ENCODE measurements around the gene ABLIM1. TPM values are rescaled to one million over a fixed set of nuclear protein-coding genes. Genes with fewer than 3 reads are reported as not detected.

The ABLIM1 gene
- total RNA-seq, 4 donors from 2014 or later, result 56.9 to 108 (median 96.1) TPM

DNA sequence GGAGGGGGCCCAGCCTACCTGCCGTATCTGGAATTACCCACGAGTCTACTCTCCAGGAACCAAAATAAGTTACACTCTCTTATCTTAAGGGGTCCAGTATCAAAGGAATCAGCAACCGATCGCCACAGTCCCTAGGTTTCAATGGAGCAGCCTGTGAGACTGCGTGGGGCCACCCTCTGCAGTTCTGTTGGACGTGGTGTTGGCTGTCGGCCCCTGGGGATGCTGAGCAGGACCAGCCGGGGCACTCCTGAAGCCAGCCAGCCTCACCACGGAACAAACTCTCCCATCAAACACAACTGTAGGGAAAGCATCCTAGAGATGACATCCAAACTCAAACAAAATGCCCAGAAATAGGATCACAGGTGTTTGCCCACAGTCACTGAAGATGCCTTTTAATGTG is 25.5 kb upstream of the ABLIM1 start:
- in situ Hi-C loops (cut with MboI; ENCODE audit: low pct_ligation_motif_present in 1 of 4, low pct_unique_long_range_greater_than_20kb in 1 of 4, low sequenced_read_pairs in 3 of 4), result loop anchor here in 1 of 4 donors (25.0 kb wide), 1 partner anchor 221 kb away; no protein-coding TSS in a partner anchor
- Histone ChIP-seq H3K4me3 (no peak overlapping the region), H3K9me3 (no peaks in the 10 kb centered on the region), H3K4me1 (peaks cover 0 to 50% (median 31%) of the 10 kb centered on the region in 4 donors), H3K27ac (peak overlapping the region; percentile 82 to 87 (median 86)), H3K36me3 (no peaks in the 10 kb centered on the region), H3K27me3 (no peaks in the 10 kb centered on the region)
- intact Hi-C loops (cut with DNase I; ENCODE audit: low total_unique reads), result no loop called here
- DNase-seq, result no peak
- TF ChIP-seq, protein P1, sequence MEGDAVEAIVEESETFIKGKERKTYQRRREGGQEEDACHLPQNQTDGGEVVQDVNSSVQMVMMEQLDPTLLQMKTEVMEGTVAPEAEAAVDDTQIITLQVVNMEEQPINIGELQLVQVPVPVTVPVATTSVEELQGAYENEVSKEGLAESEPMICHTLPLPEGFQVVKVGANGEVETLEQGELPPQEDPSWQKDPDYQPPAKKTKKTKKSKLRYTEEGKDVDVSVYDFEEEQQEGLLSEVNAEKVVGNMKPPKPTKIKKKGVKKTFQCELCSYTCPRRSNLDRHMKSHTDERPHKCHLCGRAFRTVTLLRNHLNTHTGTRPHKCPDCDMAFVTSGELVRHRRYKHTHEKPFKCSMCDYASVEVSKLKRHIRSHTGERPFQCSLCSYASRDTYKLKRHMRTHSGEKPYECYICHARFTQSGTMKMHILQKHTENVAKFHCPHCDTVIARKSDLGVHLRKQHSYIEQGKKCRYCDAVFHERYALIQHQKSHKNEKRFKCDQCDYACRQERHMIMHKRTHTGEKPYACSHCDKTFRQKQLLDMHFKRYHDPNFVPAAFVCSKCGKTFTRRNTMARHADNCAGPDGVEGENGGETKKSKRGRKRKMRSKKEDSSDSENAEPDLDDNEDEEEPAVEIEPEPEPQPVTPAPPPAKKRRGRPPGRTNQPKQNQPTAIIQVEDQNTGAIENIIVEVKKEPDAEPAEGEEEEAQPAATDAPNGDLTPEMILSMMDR (IDR thresholded peaks at IDR 0.05), result no peak
- WGBS, 2 donors (ENCODE audit: low coverage in 1 of 2), result 73 to 89% methylated on average over 2 to 9 of the region's 9 CpGs

DNA sequence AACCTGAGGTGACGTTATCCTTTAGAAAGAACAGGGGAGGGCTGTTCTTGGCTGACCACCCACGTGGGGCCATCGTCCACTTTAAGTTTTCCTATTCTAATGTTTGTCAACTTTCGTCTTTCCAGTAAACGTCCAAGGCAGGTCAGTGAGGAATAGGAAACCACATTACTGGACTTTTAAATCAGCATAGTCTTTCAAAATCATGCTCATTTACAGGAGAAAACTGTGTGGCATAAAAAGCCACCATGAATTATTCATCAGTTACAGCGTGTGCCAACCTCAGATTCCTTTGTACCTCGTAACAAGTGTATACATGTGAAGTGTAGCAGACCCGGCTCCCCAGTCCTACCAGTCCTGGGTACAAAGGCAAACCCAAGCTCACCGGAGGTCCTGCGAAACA is 25.1 kb upstream of the ABLIM1 start:
- WGBS, 2 donors (ENCODE audit: low coverage in 1 of 2), result 75 to 80% methylated on average over 9 to 10 of the region's 10 CpGs
- in situ Hi-C loops (cut with MboI; ENCODE audit: low pct_ligation_motif_present in 1 of 4, low pct_unique_long_range_greater_than_20kb in 1 of 4, low sequenced_read_pairs in 3 of 4), result loop anchor here in 1 of 4 donors (25.0 kb wide), 1 partner anchor 221 kb away; no protein-coding TSS in a partner anchor
- TF ChIP-seq POLR2AphosphoS5 (IDR thresholded peaks at IDR 0.05), result no peak
- no peaks in the 10 kb centered on the region for H3K9me3 ChIP-seq
- no peak overlapping the region for H3K4me3 ChIP-seq
- H3K36me3 ChIP-seq, result no peaks in the 10 kb centered on the region
- no peak for DNase-seq
- H3K4me1 ChIP-seq, result peaks cover 0 to 50% (median 31%) of the 10 kb centered on the region in 4 donors
- intact Hi-C loops (cut with DNase I; ENCODE audit: low total_unique reads), result no loop called here
- H3K27ac ChIP-seq, result peak overlapping the region; percentile 82 to 87 (median 86)
- H3K27me3 ChIP-seq, result no peaks in the 10 kb centered on the region

- H3K4me3 ChIP-seq, result no peak overlapping the region
- H3K27ac ChIP-seq, result peak overlapping the region in 3 of 4 donors; percentile 19 to 86 (median 82)
- TF ChIP-seq, protein P1 (IDR thresholded peaks at IDR 0.05), result no peak
- no peak for TF ChIP-seq EP300 (IDR thresholded peaks at IDR 0.05; ENCODE audit: low read depth)
- no peak for TF ChIP-seq POLR2A (IDR thresholded peaks at IDR 0.05)
- no peak for TF ChIP-seq POLR2AphosphoS5 (IDR thresholded peaks at IDR 0.05)
- in situ Hi-C loops (cut with MboI; ENCODE audit: low pct_ligation_motif_present in 1 of 4, low pct_unique_long_range_greater_than_20kb in 1 of 4, low sequenced_read_pairs in 3 of 4) (loop anchor here in 1 of 4 donors (25.0 kb wide), 1 partner anchor 220 kb away; no protein-coding TSS in a partner anchor), intact Hi-C loops (cut with DNase I; ENCODE audit: low total_unique reads) (no loop called here)
- no peaks in the 10 kb centered on the region for H3K27me3 ChIP-seq
- DNase-seq, result no peak
- peaks cover 0 to 50% (median 31%) of the 10 kb centered on the region in 4 donors for H3K4me1 ChIP-seq
- 8 to 26% methylated on average over 4 of the region's 4 CpGs for WGBS, 2 donors (ENCODE audit: low coverage in 1 of 2)
- no peaks in the 10 kb centered on the region for H3K9me3 ChIP-seq
- no peaks in the 10 kb centered on the region for H3K36me3 ChIP-seq
Measured at GRCh38 chr10:114682532-114682931, 24.5 kb upstream of the ABLIM1 start.

DNA sequence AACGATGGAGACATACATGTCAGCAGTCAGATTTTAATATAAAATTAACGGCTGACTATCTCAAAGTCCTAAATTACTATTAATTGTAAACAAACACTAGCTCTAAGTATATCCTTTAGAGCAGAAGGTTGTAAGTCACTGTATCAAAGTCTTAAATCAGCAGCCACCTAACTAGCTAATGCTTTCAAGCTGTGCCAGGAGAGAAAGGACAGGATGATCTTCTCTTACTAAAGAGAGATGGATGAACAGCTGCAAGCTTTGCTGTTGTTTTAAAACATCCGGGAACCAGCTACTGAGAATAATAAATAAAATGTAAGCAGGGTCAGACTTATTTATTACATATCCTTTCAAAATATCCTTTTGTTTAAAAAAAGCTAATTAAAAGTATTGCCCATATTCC is 24.0 kb upstream of the ABLIM1 start:
- Histone ChIP-seq H3K27me3 (no peaks in the 10 kb centered on the region), H3K36me3 (no peaks in the 10 kb centered on the region), H3K4me1 (peaks cover 0 to 50% (median 31%) of the 10 kb centered on the region in 4 donors), H3K9me3 (no peaks in the 10 kb centered on the region), H3K27ac (peak overlapping the region in 3 of 4 donors; percentile 19 to 86 (median 82)), H3K4me3 (no peak overlapping the region)
- no peak for DNase-seq
- 48 to 65% methylated on average over 3 of the region's 3 CpGs for WGBS, 2 donors (ENCODE audit: low coverage in 1 of 2)
- TF ChIP-seq POLR2A (IDR thresholded peaks at IDR 0.05) (no peak), EP300 (IDR thresholded peaks at IDR 0.05; ENCODE audit: low read depth) (no peak), POLR2AphosphoS5 (IDR thresholded peaks at IDR 0.05) (no peak)
- TF ChIP-seq, protein P1 (IDR thresholded peaks at IDR 0.05), result no peak
- intact Hi-C loops (cut with DNase I; ENCODE audit: low total_unique reads), result no loop called here
- in situ Hi-C loops (cut with MboI; ENCODE audit: low pct_ligation_motif_present in 1 of 4, low pct_unique_long_range_greater_than_20kb in 1 of 4, low sequenced_read_pairs in 3 of 4), result loop anchor here in 1 of 4 donors (25.0 kb wide), 1 partner anchor 220 kb away; no protein-coding TSS in a partner anchor

DNA sequence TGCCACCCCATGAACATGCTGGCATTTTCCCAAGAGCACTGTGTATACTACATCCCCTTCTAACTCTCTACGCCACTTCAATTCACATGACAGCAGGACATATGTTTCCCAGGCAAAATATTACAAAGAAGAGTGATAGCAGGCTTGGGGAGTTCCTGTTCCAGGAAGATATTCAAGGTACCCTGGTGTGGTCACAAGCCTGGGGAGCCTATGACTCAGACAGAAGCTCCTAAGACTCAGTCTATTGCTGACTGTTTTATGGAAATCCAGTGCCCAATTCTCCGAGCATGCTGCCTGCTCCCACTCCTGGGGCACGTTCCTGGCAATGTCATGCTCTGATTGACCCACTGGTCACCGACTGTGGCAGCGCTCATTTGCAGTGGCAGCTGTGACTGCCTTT is 23.5 kb upstream of the ABLIM1 start:
- TF ChIP-seq, protein P1 (IDR thresholded peaks at IDR 0.05), result no peak
- no peak for TF ChIP-seq POLR2AphosphoS5 (IDR thresholded peaks at IDR 0.05)
- TF ChIP-seq EP300 (IDR thresholded peaks at IDR 0.05; ENCODE audit: low read depth), result no peak
- TF ChIP-seq POLR2A (IDR thresholded peaks at IDR 0.05), result no peak
- DNase-seq, result no peak
- intact Hi-C loops (cut with DNase I; ENCODE audit: low total_unique reads), result no loop called here
- 81 to 100% methylated on average over 1 to 5 of the region's 5 CpGs for WGBS, 2 donors (ENCODE audit: low coverage in 1 of 2)
- H3K4me3 ChIP-seq, result no peak overlapping the region
- no peaks in the 10 kb centered on the region for H3K9me3 ChIP-seq
- peaks cover 0 to 47% (median 31%) of the 10 kb centered on the region in 4 donors for H3K4me1 ChIP-seq
- no peaks in the 10 kb centered on the region for H3K36me3 ChIP-seq
- in situ Hi-C loops (cut with MboI; ENCODE audit: low pct_ligation_motif_present in 1 of 4, low pct_unique_long_range_greater_than_20kb in 1 of 4, low sequenced_read_pairs in 3 of 4), result loop anchor here in 1 of 4 donors (25.0 kb wide), 1 partner anchor 219 kb away; no protein-coding TSS in a partner anchor
- peak overlapping the region in 1 of 4 donors; percentile 18 for H3K27ac ChIP-seq
- H3K27me3 ChIP-seq, result no peaks in the 10 kb centered on the region

All from transverse colon (tissue), 4 donors.